Pons (tissue), 1 donor: ENCODE measurements around the gene TULP1.

ENCODE experiments used
- DNase-seq: peaks from one replicate; pipeline ENCODE4 v3.0.0-alpha.2; 2016; ENCODE audit warnings: low spot score

Gene TULP1

GRCh38 chr6:35465646-35466045, 47.0 kb downstream of the TULP1 start:
- DNase-seq, result no peak

DNA sequence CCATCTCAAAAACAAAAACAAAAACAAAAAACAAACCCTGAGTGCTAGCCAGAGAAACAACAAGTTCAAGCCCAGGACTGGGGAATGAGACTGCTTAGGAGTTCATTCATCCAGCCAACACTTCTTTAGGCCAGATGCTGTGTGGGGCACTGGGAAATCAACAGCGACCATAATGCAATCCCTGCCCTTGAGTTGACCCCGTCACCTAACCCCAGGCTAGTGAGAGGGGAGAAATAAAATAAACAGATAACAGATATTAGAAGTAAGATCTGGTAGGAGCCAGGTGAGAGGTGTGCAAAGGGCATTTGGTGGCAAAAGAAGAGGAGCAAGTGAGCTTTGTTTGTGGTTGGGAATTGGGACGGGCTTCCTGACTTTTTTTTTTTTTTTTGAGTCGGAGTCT, 49.4 kb downstream of the TULP1 start:
- DNase-seq, result no peak

GRCh38 chr6:35461270-35461669, 51.4 kb downstream of the TULP1 start:
- no peak for DNase-seq

DNA sequence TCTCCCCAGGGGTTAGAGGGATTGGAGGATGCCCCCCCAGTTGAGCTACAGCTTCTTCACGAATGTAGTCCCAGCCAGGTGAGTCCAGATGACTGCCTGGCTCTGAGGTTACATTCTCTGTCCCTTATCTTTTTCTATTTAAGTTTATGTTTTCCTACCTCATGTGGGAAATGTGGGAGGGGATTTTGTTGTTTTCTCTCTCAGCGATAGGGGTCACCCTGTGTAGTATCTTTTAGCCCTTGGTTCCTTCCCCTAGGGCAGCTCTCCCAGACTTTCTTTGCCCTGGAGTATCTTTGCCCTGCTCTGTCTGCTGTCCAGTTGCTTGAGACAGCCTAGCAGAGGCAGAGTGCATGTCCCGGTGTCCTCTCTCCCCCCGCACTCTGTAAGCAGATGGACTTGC, 54.8 kb downstream of the TULP1 start:
- no peak for DNase-seq

DNA sequence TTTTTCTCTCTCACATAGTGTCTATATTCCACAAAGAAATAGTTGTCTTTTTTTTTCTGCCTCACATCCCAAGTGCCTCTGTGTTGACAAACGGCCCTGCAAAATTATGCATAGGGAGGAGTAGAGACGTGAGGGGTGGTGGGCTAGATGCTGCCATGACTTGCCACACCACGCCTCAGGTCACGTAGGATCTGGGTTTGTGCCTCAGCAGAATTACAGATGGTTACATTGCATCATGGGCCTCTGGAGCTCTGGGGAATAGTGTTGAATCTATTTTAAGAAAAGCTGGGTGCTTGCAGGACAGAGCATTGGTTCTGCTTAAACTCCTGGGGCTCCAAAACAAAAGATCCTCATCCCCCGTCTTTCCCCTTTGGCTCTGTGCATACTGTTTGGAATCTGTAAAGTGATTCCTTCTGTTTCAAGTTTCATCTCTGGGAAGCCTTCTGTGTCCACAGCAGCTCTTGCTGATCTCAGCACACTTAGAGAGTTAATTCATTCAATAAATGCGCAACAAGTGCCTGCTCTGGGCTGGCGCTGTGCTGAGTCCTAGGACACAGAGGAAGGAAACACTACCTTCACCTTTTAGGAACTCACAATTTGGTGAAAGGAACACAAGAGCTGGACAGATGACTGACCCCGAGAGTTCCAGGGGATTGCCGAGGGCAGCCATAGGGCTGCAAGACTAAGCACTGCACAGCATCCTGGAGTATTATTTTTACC, 58.1 kb downstream of the TULP1 start:
- no peak for DNase-seq

- no peak for DNase-seq
Observed at GRCh38 chr6:35453236-35453635, 59.5 kb downstream of the TULP1 start.

GRCh38 chr6:35452183-35453090, 60.3 kb downstream of the TULP1 start, which contains the start of gene FANCE:
Gene FANCE, plus strand, starts transcription at chr6:35452338. Its CDS starts 208 bp downstream, at chr6:35452546.
- DNase-seq, result peak; percentile 87

DNA sequence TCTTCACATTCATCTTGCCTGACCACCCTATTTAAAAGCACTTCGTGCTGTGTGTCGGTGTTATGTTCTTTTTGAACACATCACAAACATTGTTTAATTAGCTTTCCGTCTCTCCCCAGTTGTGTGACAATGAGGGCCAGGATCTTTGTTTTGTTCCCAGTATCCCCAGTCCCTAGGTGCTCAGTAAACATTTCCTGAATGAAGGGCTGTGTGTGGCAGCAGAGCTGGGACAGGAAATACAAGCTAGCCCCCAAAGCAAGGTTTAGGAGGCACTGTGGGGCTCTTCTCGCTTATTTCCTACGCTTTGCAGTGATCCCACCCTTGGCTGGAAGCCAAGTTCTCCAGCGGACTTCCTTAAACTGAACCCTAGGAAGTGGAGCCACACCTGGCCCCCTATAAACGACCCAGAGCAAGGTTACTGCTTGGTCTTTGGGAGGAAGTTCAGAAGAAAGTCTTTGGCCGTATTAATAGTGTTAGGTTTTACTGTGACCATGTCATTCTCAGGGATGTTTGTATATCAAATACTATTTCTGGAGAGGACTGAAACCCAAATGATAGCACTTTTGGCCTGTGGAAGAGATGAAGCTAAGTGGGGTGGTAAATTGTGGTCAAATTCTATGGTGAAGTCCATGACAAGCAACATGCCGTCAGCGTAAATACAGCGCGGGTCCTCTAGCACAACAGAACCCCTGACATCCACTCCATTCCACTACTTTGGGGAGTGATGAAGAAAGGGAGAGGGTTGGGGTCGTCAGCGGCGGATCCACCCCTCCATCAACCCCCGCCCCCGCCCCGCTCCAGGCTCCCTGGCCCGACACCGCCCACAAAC, 61.1 kb downstream of the TULP1 start:
- no peak for DNase-seq

DNA sequence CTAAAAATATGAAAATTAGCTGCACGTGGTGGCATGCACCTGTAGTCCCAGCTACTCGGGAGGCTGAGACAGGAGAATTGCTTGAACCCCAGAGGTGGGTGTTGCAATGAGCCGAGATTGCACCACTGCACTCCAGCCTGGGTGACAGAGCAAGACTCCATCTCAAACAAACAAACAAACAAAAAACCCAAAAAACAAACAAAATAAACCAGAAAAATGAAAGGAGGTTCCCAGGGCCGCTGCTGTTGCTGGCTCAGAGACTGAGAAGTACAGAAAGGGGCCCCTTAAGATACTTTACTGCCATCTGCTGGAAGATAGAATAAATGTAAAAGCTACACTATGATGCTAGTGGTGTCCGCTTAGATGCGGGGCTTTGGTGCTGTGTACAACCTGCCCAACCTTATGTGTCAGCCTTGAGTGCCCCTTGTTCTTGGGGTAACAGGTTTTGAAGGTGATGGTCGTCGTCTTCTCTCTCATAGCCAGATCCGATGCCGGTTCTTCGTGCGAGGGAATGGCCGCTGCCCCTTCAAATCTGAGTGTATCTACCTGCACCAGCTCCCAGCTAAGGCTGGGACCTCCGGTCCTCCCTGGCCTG, 63.3 kb downstream of the TULP1 start:
- peak; percentile 87 for DNase-seq

DNA sequence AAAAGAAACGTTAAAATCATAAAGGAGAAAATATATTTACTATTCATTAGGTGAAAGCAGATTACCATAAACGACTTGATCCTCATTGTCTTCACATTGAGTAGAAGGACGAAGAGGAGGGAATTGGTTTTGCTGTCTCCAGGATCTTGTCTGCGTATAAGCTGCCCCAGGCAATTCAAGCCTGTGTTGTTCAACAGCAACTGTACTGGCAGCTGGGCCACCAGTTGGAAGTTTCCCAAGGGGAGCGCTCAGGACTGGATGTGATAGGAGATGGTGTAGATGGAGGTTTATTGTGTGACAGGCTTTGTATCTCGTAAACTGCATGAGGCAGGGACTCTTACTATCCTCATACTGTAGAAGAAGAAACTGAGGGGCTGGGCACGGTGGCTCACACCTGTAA, 64.5 kb downstream of the TULP1 start:
- no peak for DNase-seq
